Trophoblast cell (in vitro differentiated cells and primary cell): ENCODE results near the gene CHD3.
A peak's percentile ranks its signal among the peaks of the same experiment; 100 is the strongest.

Experiments
- DNase-seq, 2 donors: peaks; one replicate each; pipeline ENCODE4 v3.0.0-alpha.2; 2016
- H2AFZ ChIP-seq: 2 replicates; pipeline ENCODE4 v1.6.1; 2013; ENCODE audit warnings: low read length, moderate library complexity, mild to moderate bottlenecking; ENCODE audit not compliant: insufficient read depth, poor library complexity
- H2AK5ac ChIP-seq: 2 replicates; pipeline ENCODE4 v1.6.1; 2013; ENCODE audit warnings: mild to moderate bottlenecking, low read length
- H2BK120ac ChIP-seq: 2 replicates; pipeline ENCODE4 v1.6.1; 2013; ENCODE audit warnings: low read length, mild to moderate bottlenecking, moderate library complexity; ENCODE audit not compliant: insufficient read depth, poor library complexity
- H2BK12ac ChIP-seq: 2 replicates; pipeline ENCODE4 v1.6.1; 2013; ENCODE audit warnings: mild to moderate bottlenecking, low read length, moderate library complexity
- H2BK5ac ChIP-seq: 2 replicates; pipeline ENCODE4 v1.6.1; 2013; ENCODE audit warnings: low read length, low read depth, moderate library complexity, mild to moderate bottlenecking; ENCODE audit not compliant: poor library complexity
- H3K14ac ChIP-seq: 2 replicates; pipeline ENCODE4 v1.6.1; 2013; ENCODE audit warnings: mild to moderate bottlenecking, low read length
- H3K18ac ChIP-seq: 2 replicates; pipeline ENCODE4 v1.6.1; 2013; ENCODE audit warnings: mild to moderate bottlenecking, low read length
- H3K23ac ChIP-seq: 2 replicates; pipeline ENCODE4 v1.6.1; 2013; ENCODE audit warnings: low read length
- H3K27ac ChIP-seq: 2 replicates; pipeline ENCODE4 v1.5.1; 2013; ENCODE audit warnings: low read depth, mild to moderate bottlenecking, inconsistent platforms, low read length, moderate library complexity
- H3K27me3 ChIP-seq: 2 replicates; pipeline ENCODE4 v1.6.1; 2013; ENCODE audit warnings: inconsistent platforms, mild to moderate bottlenecking, low read length, moderate library complexity; ENCODE audit not compliant: insufficient read depth
- H3K36me3 ChIP-seq, 2 experiments: 1 replicate in 1 of 2; 2 replicates in 1 of 2; pipeline ENCODE4 v1.6.1; 2013; ENCODE audit warnings: low read length in 2 of 2, mild to moderate bottlenecking in 2 of 2, moderate library complexity in 1 of 2; ENCODE audit not compliant: insufficient read depth in 2 of 2, control insufficient read depth in 1 of 2
- H3K4ac ChIP-seq: 2 replicates; pipeline ENCODE4 v1.6.1; 2013; ENCODE audit warnings: low read depth, mild to moderate bottlenecking, low read length, moderate library complexity
- H3K4me1 ChIP-seq, 2 experiments: 1 replicate in 1 of 2; 2 replicates in 1 of 2; pipeline ENCODE4 v1.6.1; 2013; ENCODE audit warnings: low read length in 2 of 2, mild to moderate bottlenecking in 2 of 2, moderate library complexity in 1 of 2; ENCODE audit not compliant: insufficient read depth in 2 of 2, control insufficient read depth in 1 of 2
- H3K4me2 ChIP-seq: 2 replicates; pipeline ENCODE4 v1.6.1; 2013; ENCODE audit warnings: inconsistent platforms, mild to moderate bottlenecking, low read length, moderate library complexity
- H3K4me3 ChIP-seq: 2 replicates; pipeline ENCODE4 v1.5.1; 2013; ENCODE audit warnings: mild to moderate bottlenecking, low read depth, low read length, inconsistent platforms
- H3K79me1 ChIP-seq: one replicate; pipeline ENCODE4 v1.6.1; 2013; ENCODE audit warnings: low read length
- H3K79me2 ChIP-seq: 2 replicates; pipeline ENCODE4 v1.6.1; 2013; ENCODE audit warnings: low read length, mild to moderate bottlenecking; ENCODE audit not compliant: control insufficient read depth, insufficient read depth, poor library complexity
- H3K9ac ChIP-seq: 2 replicates; pipeline ENCODE4 v1.6.1; 2013; ENCODE audit warnings: mild to moderate bottlenecking, low read length
- H3K9me3 ChIP-seq: 2 replicates; pipeline ENCODE4 v1.6.1; 2013; ENCODE audit warnings: low read depth, mild to moderate bottlenecking, control low read depth, inconsistent platforms, low read length; ENCODE audit not compliant: insufficient read depth
- H4K12ac ChIP-seq: 2 replicates; pipeline ENCODE4 v1.6.1; 2013; ENCODE audit warnings: low read depth, mild to moderate bottlenecking, low read length, moderate library complexity
- H4K8ac ChIP-seq: 2 replicates; pipeline ENCODE4 v1.6.1; 2013; ENCODE audit warnings: low read depth, mild to moderate bottlenecking, low read length, moderate library complexity
- H4K91ac ChIP-seq: one replicate; pipeline ENCODE4 v1.6.1; 2013; ENCODE audit warnings: low read depth, mild to moderate bottlenecking, low read length, moderate library complexity
- WGBS: extraction: QIAGEN DNeasy Blood & Tissue Kit; methylation state at CpG from one replicate; pipeline ENCODE4 v1.1.7; 2013; ENCODE audit warnings: missing lambda C conversion rate; ENCODE audit not compliant: insufficient read length, insufficient coverage; ENCODE audit errors: extremely low coverage; 5-methylcytosine and 5-hydroxymethylcytosine counted together

Gene CHD3

DNA sequence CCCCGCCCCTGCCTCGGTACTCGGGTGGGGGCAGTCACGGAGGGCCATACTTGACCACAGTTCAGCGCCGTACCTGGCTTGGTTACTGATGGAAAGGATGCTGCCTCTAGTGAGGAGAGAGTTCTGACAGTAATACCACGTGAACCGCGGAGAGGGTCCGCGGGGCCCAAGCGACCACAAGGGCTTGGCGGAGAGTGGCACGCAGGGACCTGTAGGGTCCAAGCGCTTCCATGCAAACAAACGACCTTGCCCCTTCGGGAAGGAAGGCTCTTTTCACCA lies 45.4 kb upstream of the CHD3 start:
- peak overlapping the region; percentile 78 for H3K9ac ChIP-seq
- peak overlapping the region; percentile 20 for H2AFZ ChIP-seq
- DNase-seq = no peak
- peak overlapping the region; percentile 75 for H4K8ac ChIP-seq
- peak overlapping the region; percentile 81 for H4K12ac ChIP-seq
- peak overlapping the region; percentile 97 for H2BK5ac ChIP-seq
- H3K23ac ChIP-seq = peak overlapping the region; percentile 2
- no CpG with 5 or more reads among the region's 17 CpGs for WGBS
- peaks cover 39% of the 10 kb centered on the region for H3K79me1 ChIP-seq
- peaks cover 34 to 40% of the 10 kb centered on the region in 2 experiments for H3K36me3 ChIP-seq
- H3K27ac ChIP-seq = peak overlapping the region; percentile 99
- H3K4me2 ChIP-seq = peak overlapping the region; percentile 98
- H4K91ac ChIP-seq = peak overlapping the region; percentile 86
- peak overlapping the region; percentile 90 for H2AK5ac ChIP-seq
- H3K4ac ChIP-seq = peak overlapping the region; percentile 64
- peak overlapping the region; percentile 93 for H2BK120ac ChIP-seq
- peak overlapping the region; percentile 47 for H2BK12ac ChIP-seq
- H3K4me1 ChIP-seq = peaks cover 28 to 31% of the 10 kb centered on the region in 2 experiments
- peak overlapping the region; percentile 87 for H3K18ac ChIP-seq
- H3K27me3 ChIP-seq = no peaks in the 10 kb centered on the region
- H3K4me3 ChIP-seq = peak overlapping the region; percentile 77
- H3K14ac ChIP-seq = peak overlapping the region; percentile 96
- peaks cover 3% of the 10 kb centered on the region for H3K9me3 ChIP-seq
- H3K79me2 ChIP-seq = peaks cover 31% of the 10 kb centered on the region

DNA sequence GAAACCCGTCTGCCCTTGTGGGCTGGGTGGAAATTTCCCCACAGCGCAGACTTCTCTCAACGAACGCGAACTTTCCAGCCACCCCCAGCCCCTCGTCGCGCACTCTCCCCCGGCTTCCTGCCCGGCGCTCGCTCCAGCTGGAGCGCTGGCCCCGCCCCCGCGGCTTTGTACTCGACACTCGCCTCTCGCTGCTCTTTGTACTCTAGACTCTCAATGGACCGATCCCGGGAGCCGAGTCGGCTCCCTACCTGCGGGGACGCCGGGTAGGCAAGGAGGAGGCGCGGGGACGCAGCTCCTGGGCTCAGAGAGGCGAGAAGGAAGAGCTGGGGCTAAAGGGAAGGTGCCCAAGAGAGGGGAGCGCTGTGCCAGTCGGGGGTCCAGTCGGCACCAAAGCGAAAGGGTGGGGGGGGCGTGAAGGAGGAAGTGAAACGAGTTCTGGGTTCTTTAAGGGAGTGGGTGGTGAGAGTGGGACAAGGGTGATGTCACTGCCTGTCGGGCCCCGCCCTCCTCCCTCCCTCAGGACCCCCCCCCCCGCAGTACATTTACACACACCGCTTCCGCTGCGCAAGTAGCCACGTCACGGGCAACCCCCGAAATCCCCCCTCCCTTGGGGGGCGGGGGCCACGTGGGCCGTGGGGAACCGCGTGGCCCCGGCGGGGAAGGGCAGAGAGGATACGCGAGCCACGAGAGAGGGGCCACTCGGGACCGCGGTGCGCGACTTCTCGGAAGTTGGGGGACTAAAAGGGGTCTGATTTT lies 44.9 kb upstream of the CHD3 start:
- Histone ChIP-seq H2BK120ac (peak overlapping the region; percentile 93), H4K8ac (peak overlapping the region; percentile 75), H3K4me3 (peak overlapping the region; percentile 77), H2BK5ac (peak overlapping the region; percentile 97), H4K91ac (peak overlapping the region; percentile 86), H3K23ac (no peak overlapping the region), H3K27ac (peak overlapping the region; percentile 99), H3K79me2 (peaks cover 30% of the 10 kb centered on the region), H3K14ac (peak overlapping the region; percentile 96), H3K4ac (peak overlapping the region; percentile 66), H3K4me2 (peak overlapping the region; percentile 98), H3K36me3 (peaks cover 39 to 45% of the 10 kb centered on the region in 2 experiments), H2BK12ac (peak overlapping the region; percentile 47), H3K9ac (peak overlapping the region; percentile 78), H3K27me3 (no peaks in the 10 kb centered on the region), H2AK5ac (peak overlapping the region; percentile 90), H3K79me1 (peaks cover 35% of the 10 kb centered on the region), H3K18ac (peak overlapping the region; percentile 87), H2AFZ (no peak overlapping the region), H4K12ac (peak overlapping the region; percentile 81), H3K9me3 (peaks cover 3% of the 10 kb centered on the region), H3K4me1 (peaks cover 27 to 28% of the 10 kb centered on the region in 2 experiments)
- DNase-seq = peak; percentile 87 to 90
- no CpG with 5 or more reads among the region's 61 CpGs for WGBS

DNA sequence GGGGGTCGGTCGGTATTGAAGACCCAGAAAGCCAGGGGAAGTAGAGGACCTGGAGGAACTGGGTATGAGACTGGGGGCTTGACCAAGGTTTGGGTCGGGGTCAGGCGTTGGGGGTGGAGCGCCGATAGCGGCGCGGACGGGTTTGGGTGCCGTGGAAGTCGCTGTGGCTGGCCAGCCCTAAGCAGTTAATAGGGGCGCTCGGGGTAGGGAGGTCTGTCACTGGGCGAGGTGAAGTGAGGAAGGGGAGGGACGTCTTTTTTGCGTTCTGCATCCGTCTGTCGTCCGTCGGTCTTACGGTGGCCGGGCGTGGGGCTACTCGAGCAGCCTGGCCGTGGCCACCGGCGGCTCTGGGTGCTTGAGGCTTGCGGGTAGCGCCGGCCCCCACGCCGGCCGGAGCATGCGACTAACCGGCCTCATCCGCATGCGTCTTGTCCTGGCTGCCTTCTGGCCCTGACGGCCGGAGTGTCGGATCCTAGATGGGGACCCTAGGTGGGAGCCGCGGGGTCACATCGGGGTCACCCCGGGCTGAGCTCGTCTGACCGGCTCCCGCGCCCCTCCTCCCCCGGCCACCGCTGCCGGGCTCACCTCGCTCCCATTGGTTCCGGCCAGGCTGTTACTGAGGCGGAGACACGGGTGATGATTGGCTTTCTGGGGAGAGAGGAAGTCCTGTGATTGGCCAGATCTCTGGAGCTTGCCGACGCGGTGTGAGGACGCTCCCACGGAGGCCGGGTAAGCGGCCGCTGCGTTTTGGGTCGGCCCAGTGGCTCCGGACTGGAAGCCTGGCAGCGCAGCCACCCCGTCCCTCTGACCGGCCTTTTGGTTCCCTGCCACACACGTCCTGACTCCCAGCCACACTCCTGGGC lies 44.1 kb upstream of the CHD3 start:
- H3K79me1 ChIP-seq = peaks cover 31% of the 10 kb centered on the region
- peak overlapping the region; percentile 65 for H2BK120ac ChIP-seq
- peak overlapping the region; percentile 79 for H3K18ac ChIP-seq
- peak overlapping the region; percentile 98 for H3K4me2 ChIP-seq
- peak overlapping the region; percentile 38 for H2AK5ac ChIP-seq
- peaks cover 47 to 53% of the 10 kb centered on the region in 2 experiments for H3K36me3 ChIP-seq
- peak overlapping the region; percentile 70 for H3K27ac ChIP-seq
- H2AFZ ChIP-seq = no peak overlapping the region
- H4K8ac ChIP-seq = peak overlapping the region; percentile 27
- no peaks in the 10 kb centered on the region for H3K27me3 ChIP-seq
- H4K91ac ChIP-seq = peak overlapping the region; percentile 86
- H3K9ac ChIP-seq = peak overlapping the region; percentile 77
- peak overlapping the region; percentile 17 for H4K12ac ChIP-seq
- H3K23ac ChIP-seq = no peak overlapping the region
- DNase-seq = peak; percentile 86 to 91
- H2BK12ac ChIP-seq = no peak overlapping the region
- H3K4ac ChIP-seq = peak overlapping the region; percentile 66
- peak overlapping the region; percentile 39 for H2BK5ac ChIP-seq
- peak overlapping the region; percentile 30 for H3K14ac ChIP-seq
- no CpG with 5 or more reads among the region's 71 CpGs for WGBS
- H3K9me3 ChIP-seq = peaks cover 3% of the 10 kb centered on the region
- peaks cover 19 to 20% of the 10 kb centered on the region in 2 experiments for H3K4me1 ChIP-seq
- H3K4me3 ChIP-seq = peak overlapping the region; percentile 77
- peaks cover 28% of the 10 kb centered on the region for H3K79me2 ChIP-seq

DNA sequence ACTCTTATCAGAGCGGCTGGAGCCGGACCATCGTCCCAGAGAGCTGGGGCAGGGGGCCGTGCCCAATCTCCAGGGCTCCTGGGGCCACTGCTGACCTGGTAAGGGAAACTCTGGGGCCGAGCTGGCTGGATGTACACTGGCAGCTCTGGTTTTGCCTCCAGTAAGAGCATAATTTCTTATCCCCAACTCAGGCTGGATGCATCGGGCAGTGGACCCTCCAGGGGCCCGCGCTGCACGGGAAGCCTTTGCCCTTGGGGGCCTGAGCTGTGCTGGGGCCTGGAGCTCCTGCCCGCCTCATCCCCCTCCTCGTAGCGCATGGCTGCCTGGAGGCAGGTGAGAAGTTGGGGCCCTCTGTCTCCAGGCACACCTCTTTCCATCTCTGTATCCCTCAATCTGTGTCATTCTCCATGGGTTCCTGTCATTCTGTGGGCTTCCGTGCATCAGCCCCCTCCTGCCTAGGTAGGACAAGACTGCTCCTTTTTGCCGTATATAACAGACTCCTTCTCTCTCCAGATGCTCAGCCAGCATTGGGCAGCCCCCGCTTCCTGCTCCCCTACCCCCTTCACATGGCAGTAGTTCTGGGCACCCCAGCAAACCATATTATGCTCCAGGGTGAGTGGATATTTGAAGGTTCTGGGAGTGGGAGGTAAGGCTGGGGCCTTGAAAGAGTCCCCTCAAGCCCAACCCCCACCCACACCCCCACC lies 43.1 kb upstream of the CHD3 start:
- Histone ChIP-seq H4K8ac (no peak overlapping the region), H3K4me3 (no peak overlapping the region), H4K91ac (no peak overlapping the region), H3K27me3 (no peaks in the 10 kb centered on the region), H3K27ac (no peak overlapping the region), H3K23ac (no peak overlapping the region), H3K9ac (peak overlapping the region; percentile 50), H3K79me2 (peaks cover 28% of the 10 kb centered on the region), H2AFZ (no peak overlapping the region), H3K14ac (no peak overlapping the region), H2BK120ac (no peak overlapping the region), H3K4me2 (peak overlapping the region; percentile 98), H2BK5ac (no peak overlapping the region), H3K79me1 (peaks cover 31% of the 10 kb centered on the region), H4K12ac (no peak overlapping the region), H3K4ac (peak overlapping the region; percentile 59), H2AK5ac (no peak overlapping the region), H3K36me3 (peaks cover 51 to 54% of the 10 kb centered on the region in 2 experiments), H2BK12ac (no peak overlapping the region), H3K4me1 (peaks cover 10 to 13% of the 10 kb centered on the region in 2 experiments), H3K9me3 (peaks cover 3% of the 10 kb centered on the region), H3K18ac (peak overlapping the region; percentile 38)
- no CpG with 5 or more reads among the region's 15 CpGs for WGBS
- DNase-seq = no peak
